ENCODE measurements around the gene SYNRG. TPM values are rescaled to one million over a fixed set of nuclear protein-coding genes. Genes with fewer than 3 reads are reported as not detected.
"Not testable (repeated sequence)": the region's sequence is repeated elsewhere in the genome, so short reads cannot be mapped to it uniquely, and the experiment has no call there.

The SYNRG gene
- total and polyA plus RNA-seq, 2 donors, result 11.5 to 36.6 TPM

DNA sequence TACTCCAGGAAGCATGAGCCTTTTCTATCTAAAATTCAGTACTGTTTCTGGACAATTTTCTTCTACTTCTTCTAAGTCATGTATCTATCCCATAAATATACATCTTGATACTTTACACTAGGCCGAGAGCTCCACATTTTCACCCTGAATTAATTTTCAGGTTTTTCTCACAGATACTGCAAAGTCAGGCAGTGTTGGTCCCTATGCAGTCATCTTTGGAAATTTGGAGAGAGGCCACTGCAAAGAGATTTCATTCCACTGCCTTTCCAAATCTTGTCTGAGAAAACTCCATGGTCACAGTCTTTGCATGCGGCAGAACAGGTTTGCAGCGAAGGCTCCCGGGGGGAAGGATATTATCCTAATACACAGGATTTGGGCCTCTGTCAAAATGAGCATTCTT is 91.3 kb downstream of the SYNRG start:
- Histone ChIP-seq H3K4me3 (ENCODE audit: low read depth, low read length) (no peak overlapping the region), H3K27ac (ENCODE audit: low read depth) (no peak overlapping the region), H3K4me1 (ENCODE audit: insufficient read depth) (no peaks in the 10 kb centered on the region), H3K36me3 (ENCODE audit: insufficient read depth) (no peaks in the 10 kb centered on the region)
- 90% methylated on average over 4 of the region's 4 CpGs for WGBS
- no peak for DNase-seq (ENCODE audit: extremely low spot score)

DNA sequence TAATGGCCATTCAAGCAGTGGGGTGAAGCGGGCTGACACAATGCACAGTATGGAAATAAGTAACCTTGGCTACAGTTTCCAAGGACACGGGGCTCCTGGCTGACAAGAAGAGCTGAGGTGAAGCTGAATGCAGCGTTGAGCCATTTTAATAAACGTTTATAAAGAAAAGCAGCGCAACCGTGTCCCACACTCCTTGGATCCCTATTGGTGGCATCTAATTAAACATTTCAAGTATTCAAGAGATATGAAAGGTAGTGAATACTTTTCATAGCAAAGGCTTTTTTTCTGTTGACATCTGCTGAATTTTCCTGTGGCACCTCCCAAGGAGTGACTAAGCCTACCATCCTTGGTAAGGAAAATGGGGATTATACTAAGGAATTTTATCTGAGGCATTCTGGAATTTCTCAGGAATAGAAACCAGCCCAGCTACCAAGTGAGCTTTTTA is 93.1 kb downstream of the SYNRG start:
- H3K36me3 ChIP-seq (ENCODE audit: insufficient read depth), result no peaks in the 10 kb centered on the region

GRCh38 chr17:37513711-37514110 is 95.5 kb downstream of the SYNRG start:
- Histone ChIP-seq H3K4me3 (ENCODE audit: low read depth, low read length) (no peak overlapping the region), H3K27ac (ENCODE audit: low read depth) (no peak overlapping the region), H3K36me3 (ENCODE audit: insufficient read depth) (no peaks in the 10 kb centered on the region), H3K4me1 (ENCODE audit: insufficient read depth) (no peaks in the 10 kb centered on the region)
- DNase-seq (ENCODE audit: extremely low spot score), result no peak
- WGBS, result 91% methylated on average over 10 of the region's 10 CpGs

More for the DNA sequence above, 93.1 kb downstream of the SYNRG start:
- H3K4me1 ChIP-seq (ENCODE audit: insufficient read depth), result no peaks in the 10 kb centered on the region
- H3K27ac ChIP-seq (ENCODE audit: low read depth), result no peak overlapping the region
- 43% methylated on average over 6 of the region's 6 CpGs for WGBS
- no peak overlapping the region for H3K4me3 ChIP-seq (ENCODE audit: low read depth, low read length)
- DNase-seq (ENCODE audit: extremely low spot score), result no peak

DNA sequence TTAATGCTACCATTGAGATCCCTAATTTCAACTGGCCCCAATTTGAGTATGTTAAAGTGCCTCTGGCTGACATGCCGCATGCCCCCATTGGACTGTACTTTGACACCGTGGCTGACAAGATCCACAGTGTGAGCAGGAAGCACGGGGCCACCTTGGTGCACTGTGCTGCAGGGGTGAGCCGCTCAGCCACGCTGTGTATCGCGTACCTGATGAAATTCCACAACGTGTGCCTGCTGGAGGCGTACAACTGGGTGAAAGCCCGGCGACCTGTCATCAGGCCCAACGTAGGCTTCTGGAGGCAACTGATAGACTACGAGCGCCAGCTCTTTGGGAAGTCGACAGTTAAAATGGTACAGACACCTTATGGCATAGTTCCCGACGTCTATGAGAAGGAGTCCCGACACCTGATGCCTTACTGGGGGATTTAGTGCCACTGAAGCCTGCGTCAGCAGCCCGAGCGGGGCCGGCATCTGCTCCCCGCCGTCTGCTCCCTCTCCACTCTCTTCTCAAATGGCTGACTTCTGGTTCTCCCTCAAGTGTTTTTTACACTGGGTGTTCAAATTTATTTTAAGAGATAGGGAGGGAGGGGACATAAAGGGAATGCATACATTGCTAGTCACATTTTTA is 96.7 kb downstream of the SYNRG start:
- DNase-seq (ENCODE audit: extremely low spot score), result no peak

GRCh38 chr17:37511642-37512041 is 97.6 kb downstream of the SYNRG start:
- not testable (repeated sequence) for H3K27ac ChIP-seq (ENCODE audit: low read depth); H3K36me3 ChIP-seq (ENCODE audit: insufficient read depth); H3K4me1 ChIP-seq (ENCODE audit: insufficient read depth); H3K4me3 ChIP-seq (ENCODE audit: low read depth, low read length); DNase-seq (ENCODE audit: extremely low spot score)
- 77% methylated on average over 1 of the region's 1 CpG for WGBS

More for the DNA sequence above, 96.7 kb downstream of the SYNRG start:
- 77% methylated on average over 24 of the region's 24 CpGs for WGBS
- Histone ChIP-seq H3K4me3 (ENCODE audit: low read depth, low read length) (no peak overlapping the region), H3K36me3 (ENCODE audit: insufficient read depth) (no peaks in the 10 kb centered on the region), H3K27ac (ENCODE audit: low read depth) (no peak overlapping the region), H3K4me1 (ENCODE audit: insufficient read depth) (no peaks in the 10 kb centered on the region)

DNA sequence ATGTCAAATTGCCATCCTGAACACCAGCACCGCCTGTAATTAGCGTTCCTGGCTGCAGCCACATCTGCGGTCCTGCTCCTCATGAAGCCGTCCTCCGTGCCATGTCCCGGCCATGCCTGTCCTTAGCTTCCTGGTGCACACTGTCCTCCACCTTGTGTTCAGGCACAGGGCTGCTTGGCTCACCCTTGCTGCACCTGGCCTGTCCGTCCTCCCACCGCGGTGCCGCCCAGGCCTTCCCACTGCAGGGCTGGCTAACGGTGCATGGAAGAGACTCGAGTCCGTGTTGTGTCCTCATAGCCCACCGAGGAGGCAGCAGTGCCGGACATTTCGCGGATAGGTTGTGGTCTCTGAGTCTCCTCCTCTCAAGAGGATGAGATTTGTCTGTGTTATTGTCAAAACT is 99.2 kb downstream of the SYNRG start:
- no peak overlapping the region for H3K27ac ChIP-seq (ENCODE audit: low read depth)
- H3K4me3 ChIP-seq (ENCODE audit: low read depth, low read length), result no peak overlapping the region
- H3K36me3 ChIP-seq (ENCODE audit: insufficient read depth), result no peaks in the 10 kb centered on the region
- no peaks in the 10 kb centered on the region for H3K4me1 ChIP-seq (ENCODE audit: insufficient read depth)
- 92% methylated on average over 17 of the region's 17 CpGs for WGBS
- no peak for DNase-seq (ENCODE audit: extremely low spot score)

- no peak overlapping the region for H3K4me3 ChIP-seq (ENCODE audit: low read depth, low read length)
- H3K4me1 ChIP-seq (ENCODE audit: insufficient read depth), result no peaks in the 10 kb centered on the region
- no peak for DNase-seq (ENCODE audit: extremely low spot score)
- H3K27ac ChIP-seq (ENCODE audit: low read depth), result no peak overlapping the region
- no peaks in the 10 kb centered on the region for H3K36me3 ChIP-seq (ENCODE audit: insufficient read depth)
- WGBS, result 91% methylated on average over 9 of the region's 9 CpGs
Observed at GRCh38 chr17:37507111-37507510, 102.1 kb downstream of the SYNRG start.

DNA sequence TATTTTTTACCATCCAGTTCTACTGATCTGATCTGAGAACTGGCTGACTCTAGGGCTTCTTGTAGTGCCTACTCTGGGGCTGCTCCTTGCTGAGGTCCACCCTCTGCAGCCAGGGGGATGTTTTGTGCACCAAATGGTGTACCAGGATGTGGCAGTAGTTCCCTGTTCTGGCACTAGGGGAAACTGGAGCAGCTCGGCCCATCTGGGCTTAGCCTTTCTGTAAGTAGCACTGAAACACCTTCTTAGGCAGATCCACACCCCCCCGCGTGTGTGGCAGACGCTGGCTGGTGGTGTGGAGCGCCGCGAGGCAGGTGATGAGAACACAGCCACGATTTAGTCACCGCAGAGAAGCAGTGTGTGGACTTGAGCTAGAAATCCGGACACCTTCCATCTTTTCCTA is 102.5 kb downstream of the SYNRG start:
- no peaks in the 10 kb centered on the region for H3K4me1 ChIP-seq (ENCODE audit: insufficient read depth)
- H3K36me3 ChIP-seq (ENCODE audit: insufficient read depth), result no peaks in the 10 kb centered on the region
- 61% methylated on average over 10 of the region's 10 CpGs for WGBS
- DNase-seq (ENCODE audit: extremely low spot score), result no peak
- no peak overlapping the region for H3K4me3 ChIP-seq (ENCODE audit: low read depth, low read length)
- no peak overlapping the region for H3K27ac ChIP-seq (ENCODE audit: low read depth)

GRCh38 chr17:37505333-37505732 is 103.9 kb downstream of the SYNRG start:
- no peak overlapping the region for H3K4me3 ChIP-seq (ENCODE audit: low read depth, low read length)
- DNase-seq (ENCODE audit: extremely low spot score), result no peak
- WGBS, result 90% methylated on average over 3 of the region's 3 CpGs
- no peak overlapping the region for H3K27ac ChIP-seq (ENCODE audit: low read depth)
- no peaks in the 10 kb centered on the region for H3K4me1 ChIP-seq (ENCODE audit: insufficient read depth)
- no peaks in the 10 kb centered on the region for H3K36me3 ChIP-seq (ENCODE audit: insufficient read depth)

DNA sequence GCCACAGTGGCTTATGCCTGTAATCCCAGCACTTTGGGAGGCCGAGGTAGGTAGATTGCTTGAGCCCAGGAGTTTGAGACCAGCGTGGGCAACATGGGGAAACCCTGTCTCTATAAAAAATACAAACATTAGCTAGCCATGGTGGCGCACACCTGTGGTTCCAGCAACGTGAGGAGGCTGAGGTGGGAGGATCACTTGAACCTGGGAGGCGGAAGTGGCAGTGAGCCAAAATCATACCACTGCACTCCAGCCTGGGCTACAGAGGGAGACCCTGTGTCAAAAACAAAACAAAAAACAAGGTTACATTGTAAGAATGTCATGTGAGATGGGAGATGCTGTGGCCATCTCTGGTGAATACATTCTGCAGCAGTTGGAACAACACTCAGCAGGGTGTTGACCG is 106.1 kb downstream of the SYNRG start:
- DNase-seq (ENCODE audit: extremely low spot score), result no peak
- Histone ChIP-seq H3K27ac (ENCODE audit: low read depth) (no peak overlapping the region), H3K4me1 (ENCODE audit: insufficient read depth) (no peaks in the 10 kb centered on the region), H3K36me3 (ENCODE audit: insufficient read depth) (no peaks in the 10 kb centered on the region), H3K4me3 (ENCODE audit: low read depth, low read length) (no peak overlapping the region)
- WGBS, result 95% methylated on average over 6 of the region's 6 CpGs

- Histone ChIP-seq H3K4me1 (ENCODE audit: insufficient read depth) (no peaks in the 10 kb centered on the region), H3K36me3 (ENCODE audit: insufficient read depth) (no peaks in the 10 kb centered on the region), H3K4me3 (ENCODE audit: low read depth, low read length) (no peak overlapping the region), H3K27ac (ENCODE audit: low read depth) (no peak overlapping the region)
- DNase-seq (ENCODE audit: extremely low spot score), result no peak
- WGBS, result 93% methylated on average over 10 of the region's 10 CpGs
Observed at GRCh38 chr17:37502009-37502936, 106.9 kb downstream of the SYNRG start.

DNA sequence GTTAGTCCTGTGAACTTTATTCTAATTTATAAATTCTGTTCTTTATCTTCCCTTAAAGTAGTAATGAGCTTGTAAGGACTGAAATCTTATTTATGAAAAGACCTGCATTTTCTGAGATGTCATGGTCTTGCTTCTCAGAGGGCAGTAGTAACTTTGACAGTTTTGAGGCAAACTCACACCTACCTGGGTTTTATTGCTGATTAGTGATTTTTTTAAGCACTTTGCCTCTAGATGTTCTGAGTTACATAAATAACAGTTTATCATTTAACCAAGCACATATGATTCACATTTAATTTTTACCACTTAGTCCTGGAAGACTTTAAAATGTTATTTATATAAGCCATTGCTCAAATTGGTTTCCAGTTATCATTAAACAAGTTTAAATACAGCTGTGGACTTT is 108.8 kb downstream of the SYNRG start:
- DNase-seq (ENCODE audit: extremely low spot score), result no peak
- no peaks in the 10 kb centered on the region for H3K4me1 ChIP-seq (ENCODE audit: insufficient read depth)
- H3K36me3 ChIP-seq (ENCODE audit: insufficient read depth), result no peaks in the 10 kb centered on the region
- no peak overlapping the region for H3K27ac ChIP-seq (ENCODE audit: low read depth)
- no peak overlapping the region for H3K4me3 ChIP-seq (ENCODE audit: low read depth, low read length)

DNA sequence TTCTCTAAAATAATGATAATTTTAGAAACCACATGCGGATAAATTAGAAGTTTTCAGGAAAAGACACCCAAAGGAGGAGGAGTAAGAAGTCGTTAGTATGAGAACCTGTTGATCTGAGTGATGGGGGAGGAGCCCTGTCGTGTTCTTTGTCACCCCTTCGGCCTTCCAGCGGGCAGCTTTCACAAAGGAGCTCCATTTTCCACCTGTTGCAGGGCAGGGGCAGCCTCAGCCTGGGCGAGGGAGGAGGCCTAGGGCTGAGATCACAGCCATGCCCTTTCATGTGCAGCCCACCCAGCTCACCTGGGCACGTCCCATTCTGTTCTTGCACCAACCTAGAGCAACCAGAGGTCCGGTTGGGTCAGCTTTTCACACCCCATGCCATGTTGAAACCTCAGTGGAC is 114.2 kb downstream of the SYNRG start:
- H3K36me3 ChIP-seq (ENCODE audit: insufficient read depth), result no peaks in the 10 kb centered on the region
- no peak overlapping the region for H3K4me3 ChIP-seq (ENCODE audit: low read depth, low read length)
- no peak for DNase-seq (ENCODE audit: extremely low spot score)
- H3K4me1 ChIP-seq (ENCODE audit: insufficient read depth), result no peaks in the 10 kb centered on the region
- H3K27ac ChIP-seq (ENCODE audit: low read depth), result no peak overlapping the region
- WGBS, result 85% methylated on average over 8 of the region's 8 CpGs

- Histone ChIP-seq H3K27ac (ENCODE audit: low read depth) (no peak overlapping the region), H3K36me3 (ENCODE audit: insufficient read depth) (no peaks in the 10 kb centered on the region), H3K4me1 (ENCODE audit: insufficient read depth) (no peaks in the 10 kb centered on the region), H3K4me3 (ENCODE audit: low read depth, low read length) (no peak overlapping the region)
- WGBS, result 71% methylated on average over 3 of the region's 3 CpGs
- DNase-seq (ENCODE audit: extremely low spot score), result no peak
Observed at GRCh38 chr17:37494401-37494831, 114.8 kb downstream of the SYNRG start.

All from urinary bladder (tissue), 4 donors.